Astrocyte of the spinal cord (primary cell): ENCODE results near the gene UBE2E2.

Experiments used
- DNase-seq: peaks from one replicate; pipeline ENCODE4 v3.0.0; 2011; ENCODE audit warnings: low read depth, low spot score
- H3K4me3 ChIP-seq: 2 replicates; pipeline ENCODE4 v1.5.1; 2011; ENCODE audit warnings: low read depth, mild to moderate bottlenecking, low read length, moderate library complexity
- CTCF ChIP-seq: IDR thresholded peaks from 2 replicates; pipeline ENCODE4 v1.5.1; 2012; ENCODE audit warnings: low read depth, mild to moderate bottlenecking, low read length, inconsistent platforms
- in situ Hi-C: cut with HindIII; loops from 2 replicates; pipeline ENCODE4 v1.10.0; 2017; ENCODE audit warnings: low sequenced_read_pairs

The UBE2E2 gene

DNA sequence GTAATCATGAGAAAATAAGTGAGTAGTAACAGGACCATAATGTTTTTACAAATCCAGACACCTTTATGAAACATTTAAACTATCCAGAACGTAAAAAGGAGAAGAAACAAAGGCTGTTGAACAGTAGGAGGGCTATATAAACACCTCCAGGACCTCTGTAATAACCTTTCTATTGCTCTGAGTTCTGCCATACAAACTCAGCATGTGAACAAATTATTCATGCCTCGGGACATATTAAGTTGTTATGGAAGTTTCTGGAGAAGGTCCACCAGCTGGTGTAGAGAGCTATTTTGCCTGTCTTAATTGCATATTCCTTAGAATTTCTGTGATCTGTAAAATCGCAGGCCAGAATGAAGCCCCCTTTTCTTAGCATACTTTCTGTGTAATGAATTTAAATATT, 256.3 kb downstream of the UBE2E2 start:
- H3K4me3 ChIP-seq: no peak overlapping the region
- no peak for TF ChIP-seq CTCF
- no peak for DNase-seq
- in situ Hi-C loops: no loop called here

- TF ChIP-seq CTCF: no peak
- no peak for DNase-seq
- in situ Hi-C loops: no loop called here
- no peak overlapping the region for H3K4me3 ChIP-seq
These were observed 256.9 kb downstream of the UBE2E2 start for GRCh38 chr3:23459889-23460546.

DNA sequence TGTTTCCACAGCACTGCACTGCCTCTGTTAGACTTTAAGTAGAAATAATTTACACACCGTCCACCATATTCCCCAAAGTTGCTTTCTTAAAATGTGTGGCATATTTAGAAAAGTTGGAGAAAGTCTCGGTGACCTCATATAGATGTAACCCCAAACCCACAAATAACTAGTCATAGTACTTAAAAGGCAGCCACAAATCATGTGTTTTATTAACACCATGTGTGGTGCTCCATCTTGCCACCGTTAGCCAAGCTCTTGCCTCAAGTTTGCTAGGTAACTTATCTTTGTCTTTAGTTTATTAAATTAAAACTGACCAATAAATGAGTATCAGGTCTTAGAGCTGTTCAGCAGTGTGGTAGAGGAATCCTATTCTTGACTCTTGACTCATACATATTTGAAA, 257.9 kb downstream of the UBE2E2 start:
- DNase-seq: peak; percentile 25
- TF ChIP-seq CTCF: no peak
- no peak overlapping the region for H3K4me3 ChIP-seq
- in situ Hi-C loops: no loop called here

GRCh38 chr3:23463791-23464190, 260.7 kb downstream of the UBE2E2 start:
- DNase-seq: no peak
- H3K4me3 ChIP-seq: no peak overlapping the region
- in situ Hi-C loops: no loop called here
- TF ChIP-seq CTCF: no peak

DNA sequence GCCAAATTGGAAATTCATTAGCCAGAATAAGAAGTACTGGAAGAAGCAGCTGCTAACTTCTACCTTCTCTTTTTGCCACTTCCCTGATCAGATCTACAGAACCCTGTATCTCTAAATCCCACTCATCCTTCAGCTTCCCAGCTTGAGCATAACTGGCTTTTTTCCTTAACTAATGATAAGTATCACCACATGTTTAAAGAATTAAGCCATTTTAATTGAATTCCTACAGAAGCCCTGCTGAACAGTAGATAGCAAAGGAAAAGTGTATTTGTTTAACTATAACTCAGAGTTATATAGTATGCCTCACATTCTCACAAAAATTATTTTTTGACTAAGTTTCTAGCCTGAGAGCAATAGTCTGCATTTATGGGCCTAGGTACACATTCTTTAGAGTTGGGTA, 262.4 kb downstream of the UBE2E2 start:
- in situ Hi-C loops: no loop called here
- no peak for DNase-seq
- no peak overlapping the region for H3K4me3 ChIP-seq
- no peak for TF ChIP-seq CTCF

DNA sequence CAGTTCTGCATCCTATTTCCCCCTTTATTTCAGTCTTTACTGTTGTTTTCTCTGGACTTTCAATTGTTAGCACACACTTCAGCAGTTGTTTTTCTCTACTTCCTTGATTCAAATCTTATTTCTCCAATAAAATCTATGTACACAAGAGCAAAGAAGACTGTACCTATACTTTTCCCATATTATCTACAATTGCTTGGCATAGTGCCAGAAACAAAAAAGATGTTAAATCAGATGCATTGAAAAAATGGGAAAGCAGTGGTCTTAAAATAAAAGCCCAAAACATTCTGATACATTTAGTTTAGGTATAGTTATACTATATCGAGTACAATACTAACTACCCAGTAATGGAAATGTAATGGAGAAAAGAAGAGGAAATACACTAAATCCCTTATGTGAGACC, 265.1 kb downstream of the UBE2E2 start:
- no peak for TF ChIP-seq CTCF
- no peak for DNase-seq
- in situ Hi-C loops: no loop called here

More for the DNA sequence above, 265.1 kb downstream of the UBE2E2 start:
- no peak overlapping the region for H3K4me3 ChIP-seq
